GM21526 (cell line): ENCODE results near the gene INPP1.
"Not testable (repeated sequence)": the region's sequence is repeated elsewhere in the genome, so short reads cannot be mapped to it uniquely, and the experiment has no call there.

Experiments
- ATAC-seq: cut with Tn5 transposase; IDR thresholded peaks from one replicate; pipeline ENCODE4 v1.9.1; 2021; ENCODE audit warnings: moderate library complexity; ENCODE audit not compliant: unreplicated experiment, low FRiP score

INPP1 gene

GRCh38 chr2:190333395-190333794 lies 10.0 kb upstream of the INPP1 start:
- ATAC-seq: no peak

DNA sequence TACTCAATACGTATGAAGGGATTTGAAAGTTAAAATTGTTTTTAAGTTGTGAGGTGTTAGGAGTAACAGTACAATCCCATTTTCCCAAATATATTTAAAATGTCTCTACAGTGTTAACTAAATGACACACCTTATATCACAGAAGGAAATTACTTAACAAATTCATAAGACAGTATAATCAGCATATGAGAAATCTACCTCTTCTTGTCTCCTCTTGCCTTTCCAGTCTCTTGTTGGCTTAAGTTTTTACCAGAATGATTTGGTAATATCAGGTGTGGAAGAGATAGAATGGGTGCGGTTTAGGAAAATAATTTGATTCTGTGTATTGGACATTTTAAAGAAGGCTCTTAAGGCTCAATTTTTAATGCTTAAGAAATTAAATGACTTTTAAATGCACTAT lies 9.5 kb upstream of the INPP1 start:
- ATAC-seq: no peak

DNA sequence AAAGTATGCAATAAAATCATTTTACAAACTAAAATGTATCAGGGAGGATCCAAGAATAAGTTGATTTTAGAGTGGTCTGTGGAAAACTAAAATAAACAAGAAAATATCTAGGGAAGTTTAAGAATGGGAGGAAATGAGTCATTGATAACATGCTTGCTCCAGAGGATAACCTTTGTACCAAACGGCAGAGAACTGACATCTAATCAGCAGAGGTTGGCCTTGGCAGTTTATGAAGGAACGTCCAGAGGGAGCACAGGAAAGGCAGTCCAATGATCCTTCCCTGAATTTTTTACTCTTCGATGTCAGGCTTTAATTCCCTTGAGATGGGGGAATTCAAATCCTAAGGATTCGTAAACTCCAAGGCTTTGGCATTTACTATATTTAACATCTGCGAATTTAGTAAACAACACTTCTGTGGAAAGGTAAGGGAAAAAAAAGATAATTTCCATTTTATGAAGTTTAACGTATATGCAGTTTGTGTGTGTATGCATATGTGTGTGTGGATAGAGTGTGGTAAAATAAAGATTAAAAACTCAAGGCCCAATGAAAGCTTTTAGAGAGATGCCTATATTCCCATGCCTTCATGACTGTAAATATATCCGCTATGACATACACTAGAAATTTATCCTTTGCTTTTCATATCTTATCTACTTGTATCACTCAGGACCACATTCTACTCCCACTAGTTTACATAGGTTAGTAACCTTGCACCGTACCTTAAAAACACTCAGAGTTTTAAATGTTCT lies 8.7 kb upstream of the INPP1 start:
- no peak for ATAC-seq

- no peak for ATAC-seq
These were observed 8.2 kb upstream of the INPP1 start for GRCh38 chr2:190335225-190335559.

GRCh38 chr2:190335584-190335983 lies 7.8 kb upstream of the INPP1 start:
- ATAC-seq: not testable (repeated sequence)

DNA sequence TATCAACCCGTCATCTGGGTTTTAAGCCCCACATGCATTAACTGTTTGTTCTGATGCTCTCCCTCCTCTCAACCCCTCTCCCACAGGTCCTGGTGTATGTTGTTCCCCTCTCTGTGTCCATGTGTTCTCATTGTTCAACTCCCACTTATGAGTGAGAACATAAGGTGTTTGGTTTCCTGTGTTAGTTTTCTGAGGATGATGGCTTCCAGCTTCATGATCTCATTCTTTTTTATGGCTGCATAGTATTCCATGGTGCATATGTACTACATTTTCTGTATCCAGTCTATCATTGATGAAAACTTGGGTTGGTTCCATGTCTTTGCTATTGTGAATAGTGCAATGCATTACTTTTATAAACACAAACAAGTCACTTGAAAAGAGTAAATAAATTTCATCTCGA lies 7.0 kb upstream of the INPP1 start:
- no peak for ATAC-seq

DNA sequence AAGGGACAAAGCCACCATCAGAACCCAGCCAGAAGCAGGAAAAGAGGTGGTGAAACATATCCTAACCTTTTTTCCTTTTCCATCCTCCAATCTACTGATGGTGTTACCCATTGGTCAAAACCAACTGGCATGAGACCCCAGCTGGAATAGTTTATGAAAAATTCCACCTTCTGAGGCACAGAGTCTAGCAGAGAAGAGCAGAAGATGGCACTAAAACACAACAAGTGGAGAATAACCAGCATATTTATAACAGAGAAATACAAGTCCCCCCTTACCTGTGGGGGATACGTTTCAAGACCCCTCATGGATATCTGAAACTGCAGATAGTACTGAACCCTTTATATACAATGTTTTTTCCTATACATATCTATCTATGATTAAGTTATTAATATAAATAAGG lies 4.9 kb upstream of the INPP1 start:
- no peak for ATAC-seq

DNA sequence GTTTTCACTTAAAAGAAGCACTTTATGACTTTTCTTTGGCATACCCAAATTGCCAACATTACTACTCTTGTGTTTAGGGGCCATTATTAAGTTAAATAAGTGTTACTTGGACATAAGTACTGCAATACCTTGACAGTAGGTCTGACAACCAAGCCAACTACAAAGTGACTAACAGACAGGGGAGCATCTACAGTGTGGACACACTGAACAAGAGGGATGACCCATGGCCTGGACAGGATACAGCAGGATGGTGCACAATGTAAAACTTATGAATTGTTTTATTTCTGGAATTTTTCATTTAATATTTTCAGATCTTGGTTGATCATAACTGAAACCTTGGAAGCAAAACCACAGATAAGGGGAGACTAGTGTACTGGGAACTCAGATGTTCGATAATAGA lies 4.0 kb upstream of the INPP1 start:
- ATAC-seq: no peak

GRCh38 chr2:190340369-190340768 lies 3.0 kb upstream of the INPP1 start:
- no peak for ATAC-seq

DNA sequence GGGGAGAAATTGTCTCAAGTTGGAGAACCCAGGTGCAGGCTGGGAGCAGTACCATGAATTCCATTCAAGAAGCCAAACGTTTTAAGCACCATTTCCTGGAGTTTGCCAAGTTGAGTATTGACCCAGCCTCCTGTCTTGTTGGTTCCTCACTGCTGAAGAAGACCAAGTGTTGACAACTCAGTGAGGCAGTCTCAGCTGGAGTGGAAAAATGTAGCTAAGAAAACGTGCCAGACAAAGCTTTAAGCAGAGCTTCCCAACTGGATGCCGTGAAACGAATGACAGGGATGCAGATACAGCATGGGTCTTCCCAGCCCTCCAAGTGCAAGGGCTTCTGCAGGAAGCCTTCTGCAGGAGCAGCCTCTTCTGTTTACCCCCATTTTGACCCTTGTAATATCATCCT lies 778 bp upstream of the INPP1 start:
- ATAC-seq: no peak

- no peak for ATAC-seq
These were observed 277 bp upstream of the INPP1 start for GRCh38 chr2:190343089-190343535.

- ATAC-seq: peak; percentile 64
These were observed 963 bp downstream of the INPP1 start for GRCh38 chr2:190344276-190344827.

GRCh38 chr2:190350371-190350770 lies 7.0 kb downstream of the INPP1 start:
- no peak for ATAC-seq

GRCh38 chr2:190351955-190352354 lies 8.6 kb downstream of the INPP1 start:
- no peak for ATAC-seq

DNA sequence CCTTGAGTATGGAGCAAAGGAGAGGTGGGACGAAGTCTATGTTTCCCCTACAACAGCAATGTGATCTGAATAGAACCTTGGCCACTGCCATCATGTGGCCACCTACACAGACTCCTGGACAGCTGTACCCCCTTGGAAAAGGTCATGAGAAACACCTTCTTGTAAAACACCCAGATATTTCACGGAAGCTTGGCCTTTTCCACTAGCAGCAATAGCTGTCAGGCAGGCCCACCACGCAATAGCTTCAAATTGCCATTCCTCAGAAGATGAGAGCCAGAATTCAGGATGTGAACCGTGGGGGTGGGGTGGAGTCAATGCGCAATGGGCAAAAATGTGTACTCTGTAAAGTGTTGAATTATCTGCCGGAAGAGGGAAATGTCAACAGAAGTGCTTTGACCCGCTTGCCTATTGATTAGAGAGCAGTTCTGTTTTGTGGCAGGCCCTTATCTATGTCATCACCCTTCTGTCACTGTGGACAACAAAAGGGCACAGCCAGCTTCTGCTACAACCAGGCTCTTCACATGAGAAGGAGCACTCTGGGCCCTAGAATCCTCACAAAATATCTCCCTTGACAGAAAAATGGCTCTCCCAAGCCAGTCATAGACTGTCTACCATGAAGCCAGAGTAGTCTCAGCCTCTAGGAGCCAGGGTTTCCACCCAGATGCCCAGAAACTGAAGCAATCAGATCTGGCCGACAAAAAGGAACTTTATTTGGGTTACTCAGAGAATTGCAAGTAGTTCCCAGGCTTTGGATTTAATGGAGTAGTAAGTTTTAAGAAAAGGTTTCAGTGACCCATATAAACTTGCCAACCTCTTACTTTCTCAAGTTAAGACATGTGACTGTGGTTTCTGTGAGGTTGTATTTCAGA lies 9.5 kb downstream of the INPP1 start:
- no peak for ATAC-seq

GRCh38 chr2:190353537-190353899 lies 10.1 kb downstream of the INPP1 start:
- no peak for ATAC-seq

DNA sequence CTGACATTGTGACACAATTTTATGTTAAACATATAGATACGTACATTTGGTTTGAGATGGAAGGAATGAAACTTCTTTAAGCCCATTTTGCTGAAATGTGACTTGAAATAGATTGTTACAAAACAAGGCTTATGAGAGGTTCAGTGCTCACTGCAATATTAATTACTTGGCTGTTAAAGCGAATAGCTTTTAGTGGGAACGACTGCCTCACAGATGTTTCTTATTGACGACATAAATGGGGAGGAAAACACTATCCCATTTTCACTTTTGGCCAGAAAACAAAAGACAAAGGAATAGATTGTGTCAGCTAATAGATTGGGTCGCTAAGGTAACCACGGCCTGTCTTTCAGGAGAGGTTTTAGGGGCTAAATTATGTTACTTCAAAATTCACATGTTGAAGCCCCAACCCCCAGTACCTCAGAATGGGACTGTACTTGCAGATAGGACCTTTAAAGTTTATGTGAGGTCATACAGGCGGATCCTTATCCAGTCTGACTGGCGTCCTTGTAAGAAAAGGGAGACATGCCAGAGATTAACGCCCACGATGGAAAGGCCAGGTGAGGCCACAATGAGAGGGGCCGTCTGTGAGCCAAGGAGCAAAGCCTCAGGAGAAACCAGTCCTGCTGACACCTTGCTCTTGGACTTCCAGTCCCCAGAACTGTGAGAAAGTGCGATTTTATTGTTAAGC lies 10.8 kb downstream of the INPP1 start:
- ATAC-seq: no peak

GRCh38 chr2:190355968-190356644 lies 12.7 kb downstream of the INPP1 start:
- no peak for ATAC-seq

- no peak for ATAC-seq
These were observed 14.2 kb downstream of the INPP1 start for GRCh38 chr2:190357600-190357999.

GRCh38 chr2:190358655-190359448 lies 15.5 kb downstream of the INPP1 start:
- ATAC-seq: not testable (repeated sequence)
